NCI-H128 (cell line): ENCODE data around the gene ARHGEF26.

Source experiments
- DNase-seq: peaks from one replicate; lab custom pipeline; 2025; ENCODE audit not compliant: unreplicated experiment; lab: John Stamatoyannopoulos, UW

The ARHGEF26 gene

DNA sequence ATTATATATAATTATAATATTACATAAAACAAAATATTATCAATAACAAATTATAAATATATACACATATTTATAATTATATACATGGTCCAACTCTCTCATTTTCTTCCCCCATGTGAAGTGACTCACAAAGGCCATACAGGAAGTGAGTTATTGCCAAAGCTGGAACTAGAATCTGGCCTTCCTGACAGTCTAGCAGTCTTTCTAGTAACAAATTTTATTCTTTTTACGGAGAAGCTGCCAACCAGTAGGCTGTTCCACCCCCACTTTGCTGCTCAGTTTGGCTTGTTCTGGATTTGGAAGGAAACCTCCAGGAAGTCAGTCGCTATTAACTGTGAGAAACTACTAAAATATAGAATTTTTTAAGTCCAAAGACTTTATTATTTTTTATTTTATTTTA lies 123.5 kb downstream of the ARHGEF26 start:
- no peak for DNase-seq

DNA sequence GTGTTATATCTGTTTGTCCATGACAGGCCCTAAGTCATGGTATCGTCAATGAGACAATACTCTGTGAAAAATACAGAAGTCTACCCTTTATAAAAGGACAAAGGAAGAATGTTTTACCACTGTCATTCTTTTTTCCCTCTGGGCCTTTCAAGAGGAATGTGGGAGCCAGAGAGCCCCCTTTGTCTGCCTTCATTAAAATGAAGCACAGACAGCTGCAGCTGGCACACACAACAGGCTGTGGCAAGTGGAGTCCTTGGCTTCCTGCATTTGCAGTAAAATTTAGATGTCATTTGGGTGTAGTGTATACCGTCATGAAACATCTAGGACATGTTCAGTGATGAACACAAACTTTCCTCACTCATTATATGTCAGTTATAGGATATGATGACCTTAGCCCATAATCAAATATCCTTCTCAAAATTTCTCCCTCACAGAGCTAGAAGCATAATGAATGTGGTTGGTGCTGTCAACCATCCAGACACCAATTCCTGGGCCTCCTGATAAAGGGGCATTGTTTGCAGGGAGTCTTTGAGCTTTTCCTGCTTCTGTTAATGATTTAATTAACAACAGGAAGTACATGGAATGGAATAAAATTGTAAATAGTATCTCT lies 126.7 kb downstream of the ARHGEF26 start:
- no peak for DNase-seq

GRCh38 chr3:154250291-154250690 lies 129.1 kb downstream of the ARHGEF26 start:
- no peak for DNase-seq

DNA sequence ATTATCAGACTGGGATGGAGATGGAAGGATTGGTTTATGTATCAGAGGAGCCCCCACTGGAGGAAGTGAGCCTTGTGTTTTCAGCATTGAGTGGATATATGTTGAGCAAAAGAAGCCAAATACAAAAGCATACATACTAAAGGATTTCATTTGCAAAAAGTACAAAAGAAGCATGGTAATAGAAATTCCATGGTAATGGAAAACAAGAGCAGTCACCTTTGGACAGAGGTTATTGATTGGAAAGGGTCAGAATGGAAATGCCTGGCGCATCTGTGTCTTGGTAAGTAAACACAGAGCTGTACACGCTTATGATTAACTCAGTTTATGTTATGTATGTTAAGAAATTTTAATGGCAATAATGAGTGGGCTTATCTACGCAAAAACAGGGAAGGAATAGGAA lies 130.4 kb downstream of the ARHGEF26 start:
- DNase-seq: no peak

GRCh38 chr3:154252759-154253638 lies 131.8 kb downstream of the ARHGEF26 start:
- peak; percentile 84 for DNase-seq

- DNase-seq: no peak
Observed at GRCh38 chr3:154254527-154254926, 133.3 kb downstream of the ARHGEF26 start.

DNA sequence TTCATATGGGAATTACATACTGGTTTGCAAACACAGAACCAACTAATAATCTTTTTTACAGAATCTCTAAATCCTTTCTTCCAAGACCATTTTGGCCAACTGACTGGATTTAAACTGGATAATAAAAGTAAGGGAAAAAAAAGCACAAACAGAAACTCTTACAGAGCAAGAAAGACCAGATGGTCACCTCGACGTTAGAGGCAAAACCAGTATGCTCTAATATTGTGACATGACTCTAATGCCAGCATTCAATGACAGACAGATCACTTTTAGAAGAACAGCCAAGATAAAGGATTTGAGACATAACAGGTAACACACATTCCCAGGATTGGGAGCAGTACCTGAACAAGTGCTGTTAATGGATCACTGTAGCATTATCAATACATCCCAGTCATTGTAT lies 152.2 kb downstream of the ARHGEF26 start:
- no peak for DNase-seq

GRCh38 chr3:154274348-154274747 lies 153.2 kb downstream of the ARHGEF26 start:
- DNase-seq: no peak

GRCh38 chr3:154275292-154275691 lies 154.1 kb downstream of the ARHGEF26 start:
- DNase-seq: no peak

DNA sequence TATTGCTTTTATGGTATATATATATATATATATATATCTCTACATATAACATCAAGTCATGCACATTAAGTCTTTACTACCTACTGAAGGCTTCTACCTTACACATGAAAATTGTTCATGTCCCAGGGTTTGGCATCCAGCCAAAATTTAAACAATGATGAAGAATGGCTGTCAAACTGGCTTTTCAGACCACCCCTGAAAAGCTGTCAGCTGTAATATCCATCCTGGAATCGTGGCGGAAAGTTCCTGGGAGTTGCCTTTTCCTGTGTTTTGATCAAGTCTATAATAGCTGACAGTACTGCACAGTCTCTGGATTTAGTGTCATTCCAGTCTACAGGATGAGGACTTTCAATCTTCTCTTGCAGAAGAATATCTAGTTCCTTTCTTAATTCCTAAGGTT lies 154.8 kb downstream of the ARHGEF26 start:
- no peak for DNase-seq

DNA sequence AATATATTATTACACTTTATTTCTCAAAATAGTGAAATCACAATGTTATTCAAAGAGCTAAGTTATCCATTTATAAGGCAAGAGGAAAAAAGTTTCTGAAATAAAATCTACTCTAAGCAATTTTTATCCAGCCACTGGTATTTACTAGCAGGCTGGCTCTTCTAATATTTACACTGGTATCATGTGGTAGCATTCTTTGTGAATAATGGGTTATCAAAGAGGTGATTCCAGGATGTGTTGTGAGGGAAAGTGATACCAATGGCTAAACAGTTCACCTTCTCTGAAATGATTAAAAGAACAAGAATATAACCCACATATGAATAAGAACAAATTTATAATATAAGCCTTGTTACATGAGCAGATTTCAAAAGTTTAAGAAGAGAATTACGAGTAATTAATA lies 159.0 kb downstream of the ARHGEF26 start:
- DNase-seq: no peak

- no peak for DNase-seq
Observed at GRCh38 chr3:154285221-154285620, 164.0 kb downstream of the ARHGEF26 start.

DNA sequence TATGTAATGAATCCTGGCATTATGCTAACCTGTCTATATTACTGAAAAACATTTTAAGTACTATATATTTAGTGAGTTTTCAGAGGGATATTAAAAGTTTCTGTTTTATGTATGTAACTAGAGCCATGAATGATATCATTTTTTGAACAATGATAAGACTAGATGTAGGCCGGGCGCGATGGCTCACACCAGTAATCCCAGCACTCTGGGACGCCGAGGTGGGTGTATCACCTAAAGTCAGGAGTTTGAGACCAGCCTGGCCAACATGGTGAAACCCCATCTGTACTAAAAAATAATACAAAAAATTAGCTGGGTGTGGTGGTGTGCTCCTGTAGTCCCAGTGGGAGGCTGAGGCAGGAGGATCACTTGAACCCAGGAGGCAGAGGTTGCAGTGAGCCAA lies 169.0 kb downstream of the ARHGEF26 start:
- DNase-seq: no peak

DNA sequence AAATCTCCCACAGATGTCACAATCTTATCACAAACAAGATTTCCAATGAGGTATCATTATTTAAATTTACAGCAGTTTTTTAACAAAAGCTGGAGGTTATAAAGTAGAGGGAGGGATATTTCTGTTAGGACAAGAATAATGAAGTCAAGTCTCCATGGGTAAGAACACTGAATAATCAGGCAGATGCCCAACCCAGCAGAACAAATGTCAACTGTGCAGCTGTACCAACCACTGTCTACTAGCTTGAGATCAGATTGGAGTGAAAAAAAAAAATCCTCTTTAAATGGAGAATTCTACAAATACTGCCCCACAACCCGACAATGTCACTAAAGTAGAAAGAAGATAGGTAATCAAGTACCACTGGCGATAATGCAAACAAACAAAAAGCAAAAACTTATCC lies 172.8 kb downstream of the ARHGEF26 start:
- DNase-seq: no peak

DNA sequence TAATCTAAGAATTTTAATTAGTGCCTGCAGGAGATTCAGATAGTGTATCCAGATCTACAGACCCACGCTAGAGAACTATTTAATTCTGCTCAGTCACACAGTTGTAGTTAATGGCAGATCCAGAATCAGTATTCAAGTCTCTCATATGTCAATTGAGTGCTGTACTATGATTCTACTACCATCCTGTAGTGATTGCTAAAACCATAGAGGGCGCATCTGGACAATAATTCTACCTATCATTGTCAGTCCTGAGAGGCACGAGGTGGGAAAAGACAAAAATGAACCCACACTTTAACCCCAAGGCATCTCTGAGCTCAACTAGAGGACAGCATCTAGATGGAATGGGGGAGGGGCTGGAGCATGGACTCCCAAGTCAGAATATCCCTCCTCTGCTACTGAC lies 180.4 kb downstream of the ARHGEF26 start:
- no peak for DNase-seq

DNA sequence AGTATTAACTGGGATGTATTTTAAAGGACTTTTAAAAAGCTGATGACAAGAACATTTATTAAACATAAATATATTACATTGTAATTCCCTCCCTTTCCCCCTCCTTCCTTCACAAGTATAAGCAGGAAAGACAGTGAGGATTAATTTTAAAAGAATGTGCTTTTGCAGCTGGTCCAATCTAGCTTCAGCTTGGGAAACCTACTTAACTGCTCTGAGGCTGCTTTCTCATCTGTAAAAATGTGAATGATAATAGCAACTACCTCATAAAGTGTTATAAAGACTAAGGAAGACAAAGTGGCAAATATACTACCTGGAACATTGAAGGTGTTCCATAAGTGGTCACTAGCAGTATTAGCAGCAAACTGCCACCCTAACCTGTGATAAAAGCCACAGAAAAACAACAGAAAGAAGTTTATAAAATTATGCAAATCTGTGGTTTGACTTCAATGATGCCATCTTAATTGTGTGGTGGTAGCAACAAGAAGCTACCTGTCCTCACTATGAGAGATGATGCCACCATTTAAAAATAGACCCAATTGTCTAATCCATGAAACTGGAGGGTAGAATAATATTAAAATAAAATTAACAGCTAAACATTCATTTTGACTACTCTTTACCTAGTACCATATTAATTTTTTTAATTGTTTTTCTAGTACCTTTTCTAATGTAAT lies 183.1 kb downstream of the ARHGEF26 start:
- no peak for DNase-seq

- no peak for DNase-seq
Observed at GRCh38 chr3:154304936-154305335, 183.7 kb downstream of the ARHGEF26 start.

DNA sequence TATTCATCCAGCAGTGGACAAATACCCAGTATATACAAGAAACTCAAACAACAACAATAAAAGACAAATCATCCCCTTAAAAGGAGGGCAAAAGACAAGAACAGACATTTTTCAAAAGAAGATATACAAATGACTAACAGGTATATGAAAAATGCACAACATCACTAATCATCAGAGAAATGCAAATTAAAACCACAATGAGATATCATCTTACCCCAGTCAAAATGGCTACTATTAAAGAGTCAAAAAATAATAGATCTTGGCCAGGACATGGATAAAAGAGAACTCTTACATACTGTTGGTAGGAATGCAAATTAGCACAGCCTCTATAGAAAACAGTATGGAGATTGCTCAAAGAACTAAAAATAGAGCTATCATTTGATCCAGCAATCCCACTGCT lies 186.2 kb downstream of the ARHGEF26 start:
- no peak for DNase-seq
